Activated naive CD8-positive, alpha-beta T cell treated with anti-CD3 and anti-CD28 coated beads, Interleukin-2, amount 10 ng/mL, durations not matched to agents 7 days and 5 days (primary cell): ENCODE measurements around the gene SLC26A8. TPM values are rescaled to one million over a fixed set of nuclear protein-coding genes. Genes with fewer than 3 reads are reported as not detected.

Experiments used
- ATAC-seq: fragments of 150-1000 bp; cut with Tn5 transposase; one replicate; pipeline ENCODE4 v1.10.0; 2021; ENCODE audit warnings: low read depth, moderate library complexity
- POLR2A ChIA-PET: fragments of 350-600 bp; sonication (Branson Sonifier 250); formaldehyde crosslinking; loops from one replicate; lab custom pipeline; 2021; ENCODE audit warnings: antibody characterized with exemption; lab: Charles Lee
- DNase-seq: peaks from one replicate; pipeline ENCODE4 v3.0.0; 2021
- H3K27ac Mint-ChIP-seq: one replicate; pipeline ENCODE4 v1.8.0; 2022; ENCODE audit warnings: mild to moderate bottlenecking, mixed read lengths
- H3K27me3 Mint-ChIP-seq: one replicate; pipeline ENCODE4 v1.8.0; 2022; ENCODE audit warnings: mild to moderate bottlenecking, moderate library complexity, mixed read lengths
- H3K36me3 Mint-ChIP-seq: one replicate; pipeline ENCODE4 v1.8.0; 2021; ENCODE audit warnings: mild to moderate bottlenecking, mixed read lengths
- H3K4me1 Mint-ChIP-seq: one replicate; pipeline ENCODE4 v1.8.0; 2021; ENCODE audit warnings: mixed read lengths
- H3K4me3 Mint-ChIP-seq: one replicate; pipeline ENCODE4 v1.8.0; 2022; ENCODE audit warnings: mild to moderate bottlenecking, moderate library complexity, mixed read lengths
- H3K9me3 Mint-ChIP-seq: one replicate; pipeline ENCODE4 v1.8.0; 2021; ENCODE audit warnings: mixed read lengths
- total RNA-seq, 2 experiments: library from RNA; stranded (reverse); gene quantifications; one replicate each; pipeline ENCODE4 v1.2.3, GENCODE V29; 2021

The SLC26A8 gene
- total RNA-seq, 2 experiments from 2014 or later, result not detected

DNA sequence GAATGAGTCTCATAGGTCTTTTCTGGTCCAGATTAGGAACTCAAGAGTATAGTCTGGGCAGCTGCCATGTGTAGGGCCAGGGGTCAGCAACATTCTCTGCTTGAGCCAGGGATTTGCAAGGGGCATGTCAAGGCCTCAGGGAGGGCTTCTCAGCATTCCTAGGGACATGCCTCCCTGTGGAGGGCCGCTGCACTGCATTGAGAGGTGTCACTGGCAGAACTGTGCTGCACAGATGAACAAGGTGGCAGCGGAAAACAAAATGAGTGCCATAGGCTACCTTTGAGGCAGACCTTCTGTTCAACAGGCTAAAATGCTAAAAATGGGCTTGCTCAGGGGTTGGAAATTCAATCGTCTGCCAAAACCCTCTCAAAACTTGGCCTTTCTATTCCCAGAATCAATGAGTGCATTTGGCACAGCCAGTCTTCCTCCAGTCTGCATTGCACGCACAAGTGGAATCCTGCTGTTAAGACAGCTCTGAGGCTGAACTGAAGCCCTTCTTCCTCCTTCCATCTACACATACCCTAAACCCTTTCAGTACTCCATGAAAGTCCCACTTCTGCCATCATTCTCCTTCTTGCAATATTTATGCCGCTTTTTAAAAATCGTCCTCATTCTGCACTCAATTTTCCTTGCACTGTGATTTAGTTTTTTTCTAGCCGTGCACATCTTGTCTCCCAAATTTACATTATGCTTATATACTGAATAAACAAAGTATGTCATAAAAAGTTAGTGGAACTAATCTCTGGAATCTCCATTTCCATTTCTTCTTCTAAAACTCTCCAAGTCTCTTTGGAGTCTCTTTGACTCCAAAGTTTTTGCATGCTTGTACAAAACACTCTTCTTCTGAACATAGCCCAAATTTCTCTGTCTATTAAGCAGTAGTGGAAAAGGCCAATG lies 51.7 kb downstream of the SLC26A8 start:
- ATAC-seq, result no peak
- H3K27me3 Mint-ChIP-seq, result peaks cover 4% of the 10 kb centered on the region
- no peak overlapping the region for H3K27ac Mint-ChIP-seq
- H3K4me1 Mint-ChIP-seq, result no peaks in the 10 kb centered on the region
- POLR2A ChIA-PET, result no interaction called here
- no peaks in the 10 kb centered on the region for H3K9me3 Mint-ChIP-seq
- no peak for DNase-seq
- H3K4me3 Mint-ChIP-seq, result no peak overlapping the region
- H3K36me3 Mint-ChIP-seq, result no peaks in the 10 kb centered on the region

- ATAC-seq (no peak), DNase-seq (no peak)
- Mint-ChIP-seq H3K27ac (no peak overlapping the region), H3K27me3 (peaks cover 13% of the 10 kb centered on the region), H3K4me3 (no peak overlapping the region), H3K4me1 (no peaks in the 10 kb centered on the region), H3K36me3 (no peaks in the 10 kb centered on the region), H3K9me3 (no peaks in the 10 kb centered on the region)
- POLR2A ChIA-PET, result no interaction called here
Measured at GRCh38 chr6:35970181-35970580, 54.3 kb downstream of the SLC26A8 start.

DNA sequence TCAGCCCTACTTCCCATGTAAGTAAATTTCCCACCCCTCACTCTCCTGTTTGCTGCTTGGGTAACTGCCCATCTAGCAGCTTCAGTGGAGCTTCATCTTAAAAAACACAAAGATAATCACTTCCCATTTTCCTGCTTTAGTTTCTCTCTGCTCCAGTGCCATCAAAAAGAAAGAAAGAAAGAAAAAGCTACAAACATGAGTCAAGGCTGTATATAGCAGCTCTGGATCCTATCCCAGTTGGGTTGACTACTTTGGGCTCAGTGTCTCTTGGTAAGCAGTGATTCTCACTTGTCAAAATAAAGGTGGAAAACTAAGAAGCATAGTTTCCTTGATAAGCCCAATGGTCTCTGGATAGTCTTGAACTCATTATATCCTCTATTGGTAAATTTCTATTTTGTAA lies 54.8 kb downstream of the SLC26A8 start:
- Mint-ChIP-seq H3K36me3 (no peaks in the 10 kb centered on the region), H3K4me3 (no peak overlapping the region), H3K27me3 (peaks cover 13% of the 10 kb centered on the region), H3K9me3 (no peaks in the 10 kb centered on the region), H3K4me1 (no peaks in the 10 kb centered on the region), H3K27ac (no peak overlapping the region)
- POLR2A ChIA-PET, result no interaction called here
- no peak for DNase-seq
- no peak for ATAC-seq

GRCh38 chr6:35968821-35969220 lies 55.6 kb downstream of the SLC26A8 start:
- H3K9me3 Mint-ChIP-seq, result no peaks in the 10 kb centered on the region
- ATAC-seq (no peak), DNase-seq (no peak)
- no peaks in the 10 kb centered on the region for H3K36me3 Mint-ChIP-seq
- no peaks in the 10 kb centered on the region for H3K4me1 Mint-ChIP-seq
- no peak overlapping the region for H3K4me3 Mint-ChIP-seq
- peaks cover 13% of the 10 kb centered on the region for H3K27me3 Mint-ChIP-seq
- H3K27ac Mint-ChIP-seq, result no peak overlapping the region
- POLR2A ChIA-PET, result no interaction called here

GRCh38 chr6:35967076-35967774 lies 57.2 kb downstream of the SLC26A8 start:
- no peak overlapping the region for H3K27ac Mint-ChIP-seq
- no peaks in the 10 kb centered on the region for H3K4me1 Mint-ChIP-seq
- DNase-seq (no peak), ATAC-seq (no peak)
- H3K36me3 Mint-ChIP-seq, result no peaks in the 10 kb centered on the region
- H3K27me3 Mint-ChIP-seq, result peaks cover 13% of the 10 kb centered on the region
- no peaks in the 10 kb centered on the region for H3K9me3 Mint-ChIP-seq
- no peak overlapping the region for H3K4me3 Mint-ChIP-seq
- POLR2A ChIA-PET, result no interaction called here

- ATAC-seq (no peak), DNase-seq (no peak)
- Mint-ChIP-seq H3K27ac (no peak overlapping the region), H3K27me3 (peaks cover 27% of the 10 kb centered on the region), H3K4me3 (no peak overlapping the region), H3K36me3 (no peaks in the 10 kb centered on the region), H3K9me3 (no peaks in the 10 kb centered on the region), H3K4me1 (no peaks in the 10 kb centered on the region)
- POLR2A ChIA-PET, result no interaction called here
Measured at GRCh38 chr6:35962779-35963560, 61.5 kb downstream of the SLC26A8 start.

DNA sequence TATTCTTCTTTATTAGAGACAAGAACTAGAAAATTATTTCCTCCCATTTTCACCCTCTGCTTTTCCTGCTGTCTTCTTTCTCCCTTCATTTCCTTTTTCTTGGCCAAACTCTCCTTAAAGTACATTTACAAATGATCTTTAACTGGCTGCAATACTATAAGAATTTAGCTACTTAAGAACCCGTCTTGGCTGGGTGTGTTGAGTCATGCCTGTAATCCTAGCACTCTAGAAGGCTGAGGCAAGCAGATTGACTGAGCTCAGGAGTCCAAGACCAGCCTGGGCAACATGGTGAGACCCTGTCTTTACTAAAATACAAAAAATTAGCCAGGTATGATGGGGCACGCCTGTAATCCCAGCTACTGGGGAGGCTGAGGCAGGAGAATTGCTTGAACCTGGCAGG lies 64.3 kb downstream of the SLC26A8 start:
- Mint-ChIP-seq H3K4me3 (no peak overlapping the region), H3K27me3 (peaks cover 26% of the 10 kb centered on the region), H3K9me3 (no peaks in the 10 kb centered on the region), H3K27ac (no peak overlapping the region), H3K36me3 (no peaks in the 10 kb centered on the region), H3K4me1 (no peaks in the 10 kb centered on the region)
- no peak for ATAC-seq
- DNase-seq, result no peak
- POLR2A ChIA-PET, result no interaction called here

DNA sequence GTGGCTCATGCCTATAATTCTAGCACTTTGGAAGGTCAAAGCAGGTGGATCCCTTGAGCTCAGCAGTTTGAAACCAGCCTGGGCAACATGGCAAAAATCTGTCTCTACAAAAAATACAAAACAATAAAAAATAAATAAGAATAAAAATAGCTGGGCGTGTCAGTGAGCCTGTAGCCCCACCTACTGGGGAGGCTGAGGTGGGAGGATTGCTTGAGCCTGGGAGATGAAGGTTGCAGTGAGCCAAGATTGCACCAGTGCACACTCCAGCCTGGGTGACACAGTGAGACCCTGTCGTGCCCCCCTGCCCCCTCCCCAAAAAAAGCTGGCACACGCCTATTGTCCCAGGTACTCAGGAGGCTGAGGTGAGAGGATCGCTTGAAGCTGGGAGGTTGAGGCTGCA lies 68.5 kb downstream of the SLC26A8 start:
- DNase-seq, result no peak

GRCh38 chr6:35955521-35955920 lies 68.9 kb downstream of the SLC26A8 start:
- Mint-ChIP-seq H3K27me3 (peaks cover 26% of the 10 kb centered on the region), H3K4me3 (no peak overlapping the region), H3K4me1 (peaks cover 4% of the 10 kb centered on the region), H3K36me3 (no peaks in the 10 kb centered on the region), H3K27ac (no peak overlapping the region), H3K9me3 (no peaks in the 10 kb centered on the region)
- DNase-seq (no peak), ATAC-seq (no peak)
- POLR2A ChIA-PET, result no interaction called here

More for the DNA sequence above, 68.5 kb downstream of the SLC26A8 start:
- peaks cover 4% of the 10 kb centered on the region for H3K4me1 Mint-ChIP-seq
- POLR2A ChIA-PET, result no interaction called here
- no peak overlapping the region for H3K27ac Mint-ChIP-seq
- no peaks in the 10 kb centered on the region for H3K36me3 Mint-ChIP-seq
- peaks cover 26% of the 10 kb centered on the region for H3K27me3 Mint-ChIP-seq
- H3K9me3 Mint-ChIP-seq, result no peaks in the 10 kb centered on the region
- ATAC-seq, result no peak
- no peak overlapping the region for H3K4me3 Mint-ChIP-seq

GRCh38 chr6:35955071-35955470 lies 69.4 kb downstream of the SLC26A8 start:
- DNase-seq (no peak), ATAC-seq (no peak)
- no peak overlapping the region for H3K4me3 Mint-ChIP-seq
- no peak overlapping the region for H3K27ac Mint-ChIP-seq
- H3K4me1 Mint-ChIP-seq, result peaks cover 4% of the 10 kb centered on the region
- H3K9me3 Mint-ChIP-seq, result no peaks in the 10 kb centered on the region
- H3K27me3 Mint-ChIP-seq, result peaks cover 23% of the 10 kb centered on the region
- no peaks in the 10 kb centered on the region for H3K36me3 Mint-ChIP-seq
- POLR2A ChIA-PET, result no interaction called here

- Mint-ChIP-seq H3K4me3 (no peak overlapping the region), H3K27ac (no peak overlapping the region), H3K27me3 (peaks cover 20% of the 10 kb centered on the region), H3K9me3 (no peaks in the 10 kb centered on the region), H3K36me3 (no peaks in the 10 kb centered on the region), H3K4me1 (peaks cover 4% of the 10 kb centered on the region)
- POLR2A ChIA-PET, result no interaction called here
- ATAC-seq (no peak), DNase-seq (no peak)
Measured at GRCh38 chr6:35954333-35954732, 70.1 kb downstream of the SLC26A8 start.

DNA sequence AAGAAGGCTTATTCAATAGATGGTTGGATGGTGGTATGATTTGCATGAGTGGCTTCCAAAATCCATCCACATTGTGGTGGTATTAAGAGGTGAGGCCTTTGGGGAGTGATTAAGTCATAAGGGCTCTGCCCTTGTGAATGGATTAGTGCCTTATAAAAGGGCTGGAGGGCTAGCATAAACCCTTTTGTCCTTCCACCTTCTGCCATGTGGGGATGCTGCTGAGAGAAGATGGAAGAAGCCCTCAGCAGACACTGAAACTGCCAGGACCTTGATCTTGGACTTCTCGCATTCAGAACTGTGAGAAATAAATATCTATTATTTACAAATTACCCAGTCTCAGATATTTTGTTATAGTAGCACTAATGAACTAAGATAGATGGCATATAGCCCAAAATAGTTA lies 75.7 kb downstream of the SLC26A8 start:
- POLR2A ChIA-PET, result no interaction called here
- Mint-ChIP-seq H3K9me3 (no peaks in the 10 kb centered on the region), H3K27me3 (peaks cover 4% of the 10 kb centered on the region), H3K27ac (no peak overlapping the region), H3K4me1 (peaks cover 4% of the 10 kb centered on the region), H3K4me3 (no peak overlapping the region), H3K36me3 (no peaks in the 10 kb centered on the region)
- no peak for ATAC-seq
- DNase-seq, result no peak

- H3K4me1 Mint-ChIP-seq, result no peaks in the 10 kb centered on the region
- peaks cover 4% of the 10 kb centered on the region for H3K9me3 Mint-ChIP-seq
- no peak overlapping the region for H3K27ac Mint-ChIP-seq
- no peaks in the 10 kb centered on the region for H3K36me3 Mint-ChIP-seq
- ATAC-seq (no peak), DNase-seq (no peak)
- H3K27me3 Mint-ChIP-seq, result peaks cover 5% of the 10 kb centered on the region
- POLR2A ChIA-PET, result no interaction called here
- H3K4me3 Mint-ChIP-seq, result no peak overlapping the region
Measured at GRCh38 chr6:35945650-35946025, 78.8 kb downstream of the SLC26A8 start.
